Astrocyte (in vitro differentiated cells and primary cell): Measurements from ENCODE around the gene NEURL3.

Source experiments
- EZH2 ChIP-seq: IDR thresholded peaks from 2 replicates; pipeline ENCODE4 v1.6.1; 2012; ENCODE audit warnings: mild to moderate bottlenecking, low read length, inconsistent platforms; ENCODE audit not compliant: insufficient read depth
- TF ChIP-seq, protein P1 (sequence below): IDR thresholded peaks from 2 replicates; pipeline ENCODE4 v1.5.1; 2011; ENCODE audit warnings: low read depth, mild to moderate bottlenecking, inconsistent platforms, low read length, moderate library complexity; ENCODE audit not compliant: insufficient read depth

DNA sequence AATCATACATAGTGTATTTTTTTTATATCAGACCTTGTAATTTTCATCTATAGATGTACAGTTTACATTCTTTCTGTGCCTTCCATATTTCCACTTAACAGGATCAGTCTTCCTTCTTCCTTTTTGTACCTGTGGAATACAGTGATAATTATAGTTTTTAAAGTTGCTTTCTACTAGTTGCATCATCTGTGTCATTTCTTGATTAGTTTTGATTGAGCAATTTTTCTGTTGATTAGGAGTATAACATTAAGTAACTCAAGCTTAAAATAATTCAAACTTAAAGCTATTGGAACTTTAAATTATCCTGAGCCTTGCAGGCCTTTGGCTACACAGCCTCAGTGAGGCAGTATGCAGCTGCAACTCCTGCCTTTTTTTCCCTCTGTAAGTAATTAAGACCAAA is 57.4 kb downstream of the NEURL3 start:
- TF ChIP-seq, protein P1, sequence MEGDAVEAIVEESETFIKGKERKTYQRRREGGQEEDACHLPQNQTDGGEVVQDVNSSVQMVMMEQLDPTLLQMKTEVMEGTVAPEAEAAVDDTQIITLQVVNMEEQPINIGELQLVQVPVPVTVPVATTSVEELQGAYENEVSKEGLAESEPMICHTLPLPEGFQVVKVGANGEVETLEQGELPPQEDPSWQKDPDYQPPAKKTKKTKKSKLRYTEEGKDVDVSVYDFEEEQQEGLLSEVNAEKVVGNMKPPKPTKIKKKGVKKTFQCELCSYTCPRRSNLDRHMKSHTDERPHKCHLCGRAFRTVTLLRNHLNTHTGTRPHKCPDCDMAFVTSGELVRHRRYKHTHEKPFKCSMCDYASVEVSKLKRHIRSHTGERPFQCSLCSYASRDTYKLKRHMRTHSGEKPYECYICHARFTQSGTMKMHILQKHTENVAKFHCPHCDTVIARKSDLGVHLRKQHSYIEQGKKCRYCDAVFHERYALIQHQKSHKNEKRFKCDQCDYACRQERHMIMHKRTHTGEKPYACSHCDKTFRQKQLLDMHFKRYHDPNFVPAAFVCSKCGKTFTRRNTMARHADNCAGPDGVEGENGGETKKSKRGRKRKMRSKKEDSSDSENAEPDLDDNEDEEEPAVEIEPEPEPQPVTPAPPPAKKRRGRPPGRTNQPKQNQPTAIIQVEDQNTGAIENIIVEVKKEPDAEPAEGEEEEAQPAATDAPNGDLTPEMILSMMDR, result no peak
- TF ChIP-seq EZH2, result no peak
